ENCODE results near the gene ADGRA1.

- no peak for TF ChIP-seq EZH2 (IDR thresholded peaks at IDR 0.05; ENCODE audit: low read length, unreplicated experiment)
- TF ChIP-seq CTCF (conservative IDR thresholded peaks at IDR 0.05; ENCODE audit: low read depth, low read length) = no peak
Measured at GRCh38 chr10:133179128-133179520, 91.4 kb downstream of the ADGRA1 start.

All from PC-3 (cell line).